HL-60 (cell line): ENCODE measurements around the gene FYB2.

ENCODE experiments used
- DNase-seq, 2 experiments: peaks; one replicate each; pipeline ENCODE4 v3.0.0-alpha.2; 2010 to 2020; ENCODE audit warnings: low read depth in 1 of 2, low spot score in 1 of 2
- H3K27ac ChIP-seq: fragments of 250-450 bp; sonication (Bioruptor Pico); replicated peaks from 2 replicates; pipeline ENCODE4 v1.5.1; 2020; ENCODE audit warnings: mild to moderate bottlenecking, moderate library complexity
- H3K27me3 ChIP-seq: fragments of 250-450 bp; sonication (Bioruptor Pico); 2 replicates; pipeline ENCODE4 v1.5.1; 2021; ENCODE audit warnings: mild to moderate bottlenecking, moderate library complexity; ENCODE audit not compliant: insufficient read depth, poor library complexity, severe bottlenecking
- H3K4me3 ChIP-seq: replicated peaks from 2 replicates; pipeline ENCODE4 v1.5.1; 2011; ENCODE audit warnings: mild to moderate bottlenecking, control low read depth, low read length; ENCODE audit not compliant: insufficient read depth
- GABPA ChIP-seq: IDR thresholded peaks from 2 replicates; pipeline ENCODE4 v1.6.1; 2012; ENCODE audit warnings: low read depth
- POLR2AphosphoS5 ChIP-seq: IDR thresholded peaks from 2 replicates; pipeline ENCODE4 v1.6.1; 2012; ENCODE audit warnings: low read depth
- SPI1 ChIP-seq: IDR thresholded peaks from 2 replicates; pipeline ENCODE4 v1.6.1; 2012; ENCODE audit warnings: low read depth, mild to moderate bottlenecking, borderline replicate concordance
- TF ChIP-seq, protein P1 (sequence below): IDR thresholded peaks from 2 replicates; pipeline ENCODE4 v1.6.1; 2012; ENCODE audit warnings: low read depth; ENCODE audit not compliant: insufficient replicate concordance
- TF ChIP-seq, protein P2 (sequence below): IDR thresholded peaks from one replicate; pipeline ENCODE4 v1.5.1; 2011; ENCODE audit warnings: low read length, control low read depth, inconsistent platforms; ENCODE audit not compliant: insufficient read depth

The FYB2 gene

DNA sequence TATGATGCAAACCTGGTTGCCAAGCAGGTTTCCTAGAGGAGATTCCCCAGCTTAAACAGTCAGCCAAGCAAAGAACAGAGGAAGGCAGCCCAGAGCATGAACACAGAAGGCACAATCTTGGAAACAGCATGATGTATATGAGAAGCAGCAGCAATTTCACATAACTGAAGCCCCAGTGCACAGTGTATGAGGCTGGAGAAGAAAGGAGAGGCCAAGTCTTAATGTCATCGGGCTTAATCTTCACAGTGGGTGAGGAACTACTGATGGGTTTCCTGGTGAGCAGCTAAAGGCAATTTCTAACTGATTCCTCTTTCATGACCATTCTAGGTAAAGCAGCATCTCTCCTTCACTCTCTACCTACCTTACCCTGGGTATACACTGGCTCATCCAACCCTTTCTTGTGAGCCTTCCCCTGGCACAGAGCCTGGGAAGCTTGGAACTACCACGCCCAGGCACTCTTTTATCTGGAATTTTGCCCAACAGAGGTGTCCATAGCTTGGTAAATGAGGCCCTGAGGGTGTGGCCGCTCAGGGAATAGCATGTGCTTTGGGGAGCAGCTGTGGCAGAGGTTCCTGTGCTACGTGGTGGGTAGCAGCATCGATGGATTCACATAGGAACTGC, 22.0 kb downstream of the FYB2 start:
- Histone ChIP-seq H3K4me3 (no peak overlapping the region), H3K27ac (no peak overlapping the region), H3K27me3 (no peaks in the 10 kb centered on the region)
- TF ChIP-seq, protein P1, sequence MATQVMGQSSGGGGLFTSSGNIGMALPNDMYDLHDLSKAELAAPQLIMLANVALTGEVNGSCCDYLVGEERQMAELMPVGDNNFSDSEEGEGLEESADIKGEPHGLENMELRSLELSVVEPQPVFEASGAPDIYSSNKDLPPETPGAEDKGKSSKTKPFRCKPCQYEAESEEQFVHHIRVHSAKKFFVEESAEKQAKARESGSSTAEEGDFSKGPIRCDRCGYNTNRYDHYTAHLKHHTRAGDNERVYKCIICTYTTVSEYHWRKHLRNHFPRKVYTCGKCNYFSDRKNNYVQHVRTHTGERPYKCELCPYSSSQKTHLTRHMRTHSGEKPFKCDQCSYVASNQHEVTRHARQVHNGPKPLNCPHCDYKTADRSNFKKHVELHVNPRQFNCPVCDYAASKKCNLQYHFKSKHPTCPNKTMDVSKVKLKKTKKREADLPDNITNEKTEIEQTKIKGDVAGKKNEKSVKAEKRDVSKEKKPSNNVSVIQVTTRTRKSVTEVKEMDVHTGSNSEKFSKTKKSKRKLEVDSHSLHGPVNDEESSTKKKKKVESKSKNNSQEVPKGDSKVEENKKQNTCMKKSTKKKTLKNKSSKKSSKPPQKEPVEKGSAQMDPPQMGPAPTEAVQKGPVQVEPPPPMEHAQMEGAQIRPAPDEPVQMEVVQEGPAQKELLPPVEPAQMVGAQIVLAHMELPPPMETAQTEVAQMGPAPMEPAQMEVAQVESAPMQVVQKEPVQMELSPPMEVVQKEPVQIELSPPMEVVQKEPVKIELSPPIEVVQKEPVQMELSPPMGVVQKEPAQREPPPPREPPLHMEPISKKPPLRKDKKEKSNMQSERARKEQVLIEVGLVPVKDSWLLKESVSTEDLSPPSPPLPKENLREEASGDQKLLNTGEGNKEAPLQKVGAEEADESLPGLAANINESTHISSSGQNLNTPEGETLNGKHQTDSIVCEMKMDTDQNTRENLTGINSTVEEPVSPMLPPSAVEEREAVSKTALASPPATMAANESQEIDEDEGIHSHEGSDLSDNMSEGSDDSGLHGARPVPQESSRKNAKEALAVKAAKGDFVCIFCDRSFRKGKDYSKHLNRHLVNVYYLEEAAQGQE = no peak
- TF ChIP-seq GABPA = no peak
- no peak for TF ChIP-seq POLR2AphosphoS5
- TF ChIP-seq, protein P2, sequence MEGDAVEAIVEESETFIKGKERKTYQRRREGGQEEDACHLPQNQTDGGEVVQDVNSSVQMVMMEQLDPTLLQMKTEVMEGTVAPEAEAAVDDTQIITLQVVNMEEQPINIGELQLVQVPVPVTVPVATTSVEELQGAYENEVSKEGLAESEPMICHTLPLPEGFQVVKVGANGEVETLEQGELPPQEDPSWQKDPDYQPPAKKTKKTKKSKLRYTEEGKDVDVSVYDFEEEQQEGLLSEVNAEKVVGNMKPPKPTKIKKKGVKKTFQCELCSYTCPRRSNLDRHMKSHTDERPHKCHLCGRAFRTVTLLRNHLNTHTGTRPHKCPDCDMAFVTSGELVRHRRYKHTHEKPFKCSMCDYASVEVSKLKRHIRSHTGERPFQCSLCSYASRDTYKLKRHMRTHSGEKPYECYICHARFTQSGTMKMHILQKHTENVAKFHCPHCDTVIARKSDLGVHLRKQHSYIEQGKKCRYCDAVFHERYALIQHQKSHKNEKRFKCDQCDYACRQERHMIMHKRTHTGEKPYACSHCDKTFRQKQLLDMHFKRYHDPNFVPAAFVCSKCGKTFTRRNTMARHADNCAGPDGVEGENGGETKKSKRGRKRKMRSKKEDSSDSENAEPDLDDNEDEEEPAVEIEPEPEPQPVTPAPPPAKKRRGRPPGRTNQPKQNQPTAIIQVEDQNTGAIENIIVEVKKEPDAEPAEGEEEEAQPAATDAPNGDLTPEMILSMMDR = no peak
- no peak for TF ChIP-seq SPI1
- no peak for DNase-seq

DNA sequence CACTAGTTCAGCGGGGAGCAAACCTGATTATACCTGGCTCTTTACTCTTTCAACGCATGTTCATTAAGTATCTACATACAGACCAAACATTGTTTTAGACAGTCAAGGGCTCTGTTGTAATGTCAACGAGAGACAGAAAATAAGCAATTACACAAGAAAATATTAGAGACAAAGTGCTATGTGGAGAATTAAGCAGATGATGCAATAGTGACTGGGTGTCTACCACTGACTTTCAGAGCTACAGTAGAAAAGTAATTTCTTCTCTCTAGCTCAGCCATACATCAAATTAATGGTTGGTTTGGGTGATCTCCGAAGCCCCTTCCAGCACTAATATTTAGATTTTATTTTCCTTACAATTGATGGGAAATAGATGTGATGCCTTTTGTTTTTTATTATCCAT, 23.3 kb downstream of the FYB2 start:
- Histone ChIP-seq H3K27me3 (no peaks in the 10 kb centered on the region), H3K4me3 (no peak overlapping the region), H3K27ac (no peak overlapping the region)
- DNase-seq = no peak
- TF ChIP-seq, protein P1 = no peak
- TF ChIP-seq GABPA (no peak), POLR2AphosphoS5 (no peak), SPI1 (no peak)
- TF ChIP-seq, protein P2 = no peak

DNA sequence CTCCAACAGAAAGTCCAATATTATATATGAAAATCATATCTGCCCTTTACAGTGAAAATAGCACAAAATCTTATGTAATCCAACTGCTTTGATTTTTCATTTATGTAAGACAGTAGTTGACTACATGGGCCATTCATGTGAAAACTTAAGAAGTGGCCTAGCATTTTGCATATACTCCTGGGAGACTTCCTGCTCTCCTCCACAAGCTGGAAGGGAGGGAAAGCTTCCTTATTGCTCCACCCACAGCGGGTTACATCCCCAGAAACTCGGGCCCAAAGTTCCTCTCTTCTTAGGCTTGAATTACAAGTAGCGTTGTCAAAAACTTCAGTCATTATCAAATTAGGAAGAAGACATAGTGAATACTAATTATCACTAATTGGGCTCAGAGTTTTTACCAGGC, 29.2 kb downstream of the FYB2 start:
- TF ChIP-seq GABPA = no peak
- TF ChIP-seq SPI1 = no peak
- TF ChIP-seq, protein P1 = no peak
- no peak for TF ChIP-seq POLR2AphosphoS5
- TF ChIP-seq, protein P2 = no peak
- no peak for DNase-seq
- Histone ChIP-seq H3K27me3 (peaks cover 3% of the 10 kb centered on the region), H3K27ac (no peak overlapping the region), H3K4me3 (no peak overlapping the region)
